Measurements from ENCODE around the gene P2RX6. TPM values are rescaled to one million over a fixed set of nuclear protein-coding genes. Genes with fewer than 3 reads are reported as not detected.

P2RX6 gene
- total RNA-seq, 6 donors from 2014 or later, result 0.39 to 22.0 (median 0.65) TPM

DNA sequence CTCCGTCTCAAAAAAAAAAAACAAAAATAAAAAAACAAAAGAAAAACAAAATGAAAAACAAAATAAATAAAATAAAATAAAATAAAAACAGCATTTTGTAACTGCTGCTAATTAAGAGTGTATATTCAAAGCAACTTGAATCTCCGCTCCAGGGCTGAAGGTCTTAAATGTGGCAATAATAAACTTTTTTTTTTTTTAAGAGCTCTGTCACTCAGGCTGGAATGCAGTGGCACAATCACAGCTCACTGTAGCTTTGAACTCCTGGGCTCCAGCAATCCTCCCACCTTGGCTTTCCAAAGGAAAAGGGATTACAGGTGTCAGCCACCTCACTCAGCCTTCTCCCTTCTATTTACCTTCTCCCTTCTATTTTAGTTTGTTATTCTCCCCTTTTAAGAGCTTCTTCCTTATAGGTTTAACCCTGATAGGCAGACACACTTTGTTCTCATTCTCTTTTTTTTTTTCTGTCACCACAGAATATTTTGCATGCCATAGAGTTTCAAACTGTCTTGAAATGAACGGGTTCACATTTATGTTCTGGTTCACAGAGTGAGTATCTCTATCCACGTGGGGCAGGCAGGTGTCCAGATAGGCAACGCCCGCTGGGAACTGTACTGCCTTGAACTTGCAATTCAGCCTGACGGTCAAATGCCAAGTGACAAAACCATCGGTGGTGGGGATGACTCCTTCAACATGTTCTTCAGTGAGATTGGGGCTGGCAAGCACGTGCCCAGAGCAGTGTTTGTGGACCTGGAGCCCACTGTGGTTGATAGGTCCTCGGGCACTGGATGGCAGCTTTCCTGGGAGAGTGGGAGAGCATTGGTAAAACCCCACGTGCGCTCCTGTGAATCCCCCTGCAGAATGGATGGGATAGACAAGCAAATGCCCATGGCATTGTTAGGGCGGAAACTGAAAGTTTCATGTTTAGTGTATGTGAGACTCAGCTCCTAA is 50.2 kb downstream of the P2RX6 start:
- no peak for DNase-seq
- H3K9me3 ChIP-seq, result no peaks in the 10 kb centered on the region
- H3K27me3 ChIP-seq, result no peaks in the 10 kb centered on the region
- 68 to 70% methylated on average over 9 to 13 of the region's 13 CpGs for WGBS, 2 donors
- no peak overlapping the region for H3K4me3 ChIP-seq
- no peak overlapping the region for H3K27ac ChIP-seq
- TF ChIP-seq POLR2AphosphoS5 (IDR thresholded peaks at IDR 0.05), result no peak
- TF ChIP-seq POLR2A (IDR thresholded peaks at IDR 0.05), result no peak
- no peak for TF ChIP-seq EP300 (IDR thresholded peaks at IDR 0.05)
- TF ChIP-seq, protein P1, sequence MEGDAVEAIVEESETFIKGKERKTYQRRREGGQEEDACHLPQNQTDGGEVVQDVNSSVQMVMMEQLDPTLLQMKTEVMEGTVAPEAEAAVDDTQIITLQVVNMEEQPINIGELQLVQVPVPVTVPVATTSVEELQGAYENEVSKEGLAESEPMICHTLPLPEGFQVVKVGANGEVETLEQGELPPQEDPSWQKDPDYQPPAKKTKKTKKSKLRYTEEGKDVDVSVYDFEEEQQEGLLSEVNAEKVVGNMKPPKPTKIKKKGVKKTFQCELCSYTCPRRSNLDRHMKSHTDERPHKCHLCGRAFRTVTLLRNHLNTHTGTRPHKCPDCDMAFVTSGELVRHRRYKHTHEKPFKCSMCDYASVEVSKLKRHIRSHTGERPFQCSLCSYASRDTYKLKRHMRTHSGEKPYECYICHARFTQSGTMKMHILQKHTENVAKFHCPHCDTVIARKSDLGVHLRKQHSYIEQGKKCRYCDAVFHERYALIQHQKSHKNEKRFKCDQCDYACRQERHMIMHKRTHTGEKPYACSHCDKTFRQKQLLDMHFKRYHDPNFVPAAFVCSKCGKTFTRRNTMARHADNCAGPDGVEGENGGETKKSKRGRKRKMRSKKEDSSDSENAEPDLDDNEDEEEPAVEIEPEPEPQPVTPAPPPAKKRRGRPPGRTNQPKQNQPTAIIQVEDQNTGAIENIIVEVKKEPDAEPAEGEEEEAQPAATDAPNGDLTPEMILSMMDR (IDR thresholded peaks at IDR 0.05), result no peak
- H3K36me3 ChIP-seq, result no peaks in the 10 kb centered on the region
- H3K4me1 ChIP-seq, result no peaks in the 10 kb centered on the region
- no peak for ATAC-seq (ENCODE audit: low FRiP score in 2 of 2)

DNA sequence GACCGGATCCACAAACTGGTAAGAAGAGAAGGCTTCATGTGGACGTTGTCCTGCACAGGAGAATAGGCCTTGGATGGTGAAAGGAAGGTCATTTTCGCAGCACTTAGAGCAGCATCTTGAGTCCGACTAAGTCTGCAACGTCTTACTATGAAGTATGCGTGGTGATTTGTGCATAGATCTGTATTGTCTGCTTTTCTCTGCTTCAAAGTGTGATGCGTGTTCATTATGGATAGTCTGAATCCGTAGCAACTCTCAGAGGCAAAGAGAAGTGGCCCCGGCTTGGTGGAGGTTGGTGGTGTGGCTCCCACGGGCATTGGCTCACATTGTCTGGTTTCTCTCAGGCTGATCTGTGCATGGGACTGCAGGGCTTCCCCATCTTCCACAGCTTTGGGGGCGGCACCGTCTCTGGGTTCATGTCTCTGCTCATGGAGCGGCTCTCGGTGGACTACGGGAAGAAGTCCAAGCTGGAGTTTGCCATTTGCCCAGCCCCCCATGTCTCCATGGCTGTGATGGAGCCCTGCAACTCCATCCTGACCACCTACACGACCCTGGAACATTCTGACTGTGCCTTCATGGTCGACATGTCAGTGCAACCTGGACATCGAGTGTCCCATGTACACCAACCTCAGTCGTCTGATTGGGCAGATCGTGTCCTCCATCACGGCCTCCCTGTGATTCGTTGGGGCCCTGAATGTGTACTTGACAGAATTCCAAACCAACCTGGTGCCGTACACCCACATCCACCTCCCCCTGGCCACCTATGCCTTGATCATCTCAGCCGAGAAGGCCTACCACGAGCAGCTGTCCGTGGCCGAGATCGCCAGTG is 52.3 kb downstream of the P2RX6 start:
- H3K9me3 ChIP-seq, result no peaks in the 10 kb centered on the region
- H3K4me1 ChIP-seq, result no peaks in the 10 kb centered on the region
- no peak overlapping the region for H3K27ac ChIP-seq
- DNase-seq (no peak), ATAC-seq (ENCODE audit: low FRiP score in 2 of 2) (no peak)
- WGBS, 2 donors, result 89 to 94% methylated on average over 17 to 26 of the region's 28 CpGs
- no peak overlapping the region for H3K4me3 ChIP-seq
- no peaks in the 10 kb centered on the region for H3K36me3 ChIP-seq
- TF ChIP-seq POLR2A (IDR thresholded peaks at IDR 0.05), result no peak
- TF ChIP-seq, protein P1 (IDR thresholded peaks at IDR 0.05), result no peak
- no peak for TF ChIP-seq EP300 (IDR thresholded peaks at IDR 0.05)
- TF ChIP-seq POLR2AphosphoS5 (IDR thresholded peaks at IDR 0.05), result no peak
- no peaks in the 10 kb centered on the region for H3K27me3 ChIP-seq

DNA sequence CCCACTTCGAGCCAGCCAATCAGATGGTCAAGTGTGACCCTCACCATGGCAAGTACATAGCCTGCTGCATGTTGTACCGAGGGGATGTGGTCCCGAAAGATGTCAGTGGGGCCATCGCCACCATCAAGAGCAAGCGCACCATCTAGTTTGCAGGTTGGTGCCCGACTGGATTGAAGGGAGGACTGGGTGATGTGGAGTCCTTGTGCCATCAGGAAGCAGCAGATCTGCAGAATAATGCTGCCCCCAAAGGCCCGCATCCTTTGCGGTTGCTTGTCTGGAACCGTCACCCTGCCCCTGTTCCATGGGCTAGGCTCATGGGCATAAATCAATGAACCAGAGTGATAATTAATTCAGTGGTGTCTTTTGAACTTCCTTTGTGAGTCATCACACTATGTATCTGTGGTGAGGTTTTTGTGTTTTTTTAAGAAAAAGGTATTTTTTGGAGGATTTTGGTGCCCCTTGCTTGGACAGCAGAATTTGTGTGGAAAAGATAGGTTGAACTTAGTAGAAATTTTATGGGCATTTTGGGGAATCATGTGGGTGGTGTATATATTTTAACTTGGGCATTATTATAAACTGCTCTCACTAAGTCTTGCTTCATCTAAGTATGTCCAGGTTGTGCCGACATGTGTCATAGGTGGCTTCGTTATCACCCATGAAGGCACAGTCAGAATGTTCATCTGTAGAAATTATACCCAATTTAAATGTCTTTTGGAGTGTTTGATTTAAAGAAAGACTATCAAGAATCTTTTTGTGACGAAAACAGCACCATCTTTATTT is 53.1 kb downstream of the P2RX6 start:
- no peaks in the 10 kb centered on the region for H3K27me3 ChIP-seq
- 89 to 92% methylated on average over 4 to 12 of the region's 12 CpGs for WGBS, 2 donors
- no peak overlapping the region for H3K27ac ChIP-seq
- no peaks in the 10 kb centered on the region for H3K36me3 ChIP-seq
- no peak overlapping the region for H3K4me3 ChIP-seq
- no peak for DNase-seq
- H3K4me1 ChIP-seq, result no peaks in the 10 kb centered on the region
- no peak for ATAC-seq (ENCODE audit: low FRiP score in 2 of 2)
- TF ChIP-seq EP300 (IDR thresholded peaks at IDR 0.05) (no peak), POLR2A (IDR thresholded peaks at IDR 0.05) (no peak), POLR2AphosphoS5 (IDR thresholded peaks at IDR 0.05) (no peak)
- TF ChIP-seq, protein P1 (IDR thresholded peaks at IDR 0.05), result no peak
- no peaks in the 10 kb centered on the region for H3K9me3 ChIP-seq

DNA sequence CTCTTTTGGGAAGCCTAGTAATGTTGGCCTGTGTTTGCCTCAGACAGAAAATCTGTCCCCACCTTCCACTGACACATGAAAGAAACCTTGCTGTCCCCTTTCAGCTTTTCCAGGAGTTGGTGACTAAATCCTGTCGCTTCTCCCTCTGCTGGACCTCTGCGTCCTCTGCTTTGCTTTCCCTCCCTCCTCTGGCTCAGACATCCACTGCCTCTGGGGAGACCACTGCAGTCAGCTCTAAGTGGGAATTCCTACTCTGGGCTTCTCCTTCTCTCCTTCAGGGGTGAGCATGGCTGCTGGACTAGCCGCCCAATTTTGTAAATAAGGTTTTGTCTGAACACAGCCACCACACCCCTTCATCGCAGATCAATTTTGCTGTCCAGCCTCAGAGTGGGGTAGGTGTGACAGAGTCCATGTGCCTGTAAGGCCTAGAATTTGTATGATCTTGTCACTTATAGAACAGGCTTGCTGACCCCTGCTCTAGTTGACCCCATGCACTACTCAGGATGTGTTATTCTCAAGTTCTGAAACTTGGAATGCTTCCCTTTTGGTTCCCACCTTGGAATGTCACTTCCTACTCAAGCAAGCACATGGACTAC is 53.8 kb downstream of the P2RX6 start:
- H3K27ac ChIP-seq, result no peak overlapping the region
- ATAC-seq (ENCODE audit: low FRiP score in 2 of 2) (no peak), DNase-seq (no peak)
- no peaks in the 10 kb centered on the region for H3K9me3 ChIP-seq
- WGBS, 2 donors, result 64 to 79% methylated on average over 4 of the region's 4 CpGs
- no peaks in the 10 kb centered on the region for H3K27me3 ChIP-seq
- no peaks in the 10 kb centered on the region for H3K36me3 ChIP-seq
- H3K4me1 ChIP-seq, result no peaks in the 10 kb centered on the region
- no peak overlapping the region for H3K4me3 ChIP-seq
- TF ChIP-seq EP300 (IDR thresholded peaks at IDR 0.05), result no peak
- TF ChIP-seq, protein P1 (IDR thresholded peaks at IDR 0.05), result no peak
